ENCODE results near the gene SUPT4H1. TPM values are rescaled to one million over a fixed set of nuclear protein-coding genes. Genes with fewer than 3 reads are reported as not detected.

SUPT4H1 gene
- total and polyA plus RNA-seq, 2 experiments from 2014 or later: 82.2 to 83.7 TPM

- TF ChIP-seq, protein P1, sequence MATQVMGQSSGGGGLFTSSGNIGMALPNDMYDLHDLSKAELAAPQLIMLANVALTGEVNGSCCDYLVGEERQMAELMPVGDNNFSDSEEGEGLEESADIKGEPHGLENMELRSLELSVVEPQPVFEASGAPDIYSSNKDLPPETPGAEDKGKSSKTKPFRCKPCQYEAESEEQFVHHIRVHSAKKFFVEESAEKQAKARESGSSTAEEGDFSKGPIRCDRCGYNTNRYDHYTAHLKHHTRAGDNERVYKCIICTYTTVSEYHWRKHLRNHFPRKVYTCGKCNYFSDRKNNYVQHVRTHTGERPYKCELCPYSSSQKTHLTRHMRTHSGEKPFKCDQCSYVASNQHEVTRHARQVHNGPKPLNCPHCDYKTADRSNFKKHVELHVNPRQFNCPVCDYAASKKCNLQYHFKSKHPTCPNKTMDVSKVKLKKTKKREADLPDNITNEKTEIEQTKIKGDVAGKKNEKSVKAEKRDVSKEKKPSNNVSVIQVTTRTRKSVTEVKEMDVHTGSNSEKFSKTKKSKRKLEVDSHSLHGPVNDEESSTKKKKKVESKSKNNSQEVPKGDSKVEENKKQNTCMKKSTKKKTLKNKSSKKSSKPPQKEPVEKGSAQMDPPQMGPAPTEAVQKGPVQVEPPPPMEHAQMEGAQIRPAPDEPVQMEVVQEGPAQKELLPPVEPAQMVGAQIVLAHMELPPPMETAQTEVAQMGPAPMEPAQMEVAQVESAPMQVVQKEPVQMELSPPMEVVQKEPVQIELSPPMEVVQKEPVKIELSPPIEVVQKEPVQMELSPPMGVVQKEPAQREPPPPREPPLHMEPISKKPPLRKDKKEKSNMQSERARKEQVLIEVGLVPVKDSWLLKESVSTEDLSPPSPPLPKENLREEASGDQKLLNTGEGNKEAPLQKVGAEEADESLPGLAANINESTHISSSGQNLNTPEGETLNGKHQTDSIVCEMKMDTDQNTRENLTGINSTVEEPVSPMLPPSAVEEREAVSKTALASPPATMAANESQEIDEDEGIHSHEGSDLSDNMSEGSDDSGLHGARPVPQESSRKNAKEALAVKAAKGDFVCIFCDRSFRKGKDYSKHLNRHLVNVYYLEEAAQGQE (IDR thresholded peaks at IDR 0.05; ENCODE audit: unreplicated experiment): no peak
- TF ChIP-seq JUNB (IDR thresholded peaks at IDR 0.05; ENCODE audit: unreplicated experiment) (no peak), NANOG (IDR thresholded peaks at IDR 0.05; ENCODE audit: borderline replicate concordance) (no peak), EZH2 (IDR thresholded peaks at IDR 0.05; ENCODE audit: low read depth, unreplicated experiment) (no peak), EZH2phosphoT487 (IDR thresholded peaks at IDR 0.05; ENCODE audit: unreplicated experiment) (no peak), ZNF331 (CRISPR knock-in tag; IDR thresholded peaks at IDR 0.05; ENCODE audit: low read depth) (no peak), STAT1 (IDR thresholded peaks at IDR 0.05; ENCODE audit: unreplicated experiment) (no peak), POLR2AphosphoS5 (IDR thresholded peaks at IDR 0.05; ENCODE audit: low read depth) (no peak), CREB1 (CRISPR knock-in tag; IDR thresholded peaks at IDR 0.05; ENCODE audit: low read depth) (no peak)
- TF ChIP-seq, protein P2, sequence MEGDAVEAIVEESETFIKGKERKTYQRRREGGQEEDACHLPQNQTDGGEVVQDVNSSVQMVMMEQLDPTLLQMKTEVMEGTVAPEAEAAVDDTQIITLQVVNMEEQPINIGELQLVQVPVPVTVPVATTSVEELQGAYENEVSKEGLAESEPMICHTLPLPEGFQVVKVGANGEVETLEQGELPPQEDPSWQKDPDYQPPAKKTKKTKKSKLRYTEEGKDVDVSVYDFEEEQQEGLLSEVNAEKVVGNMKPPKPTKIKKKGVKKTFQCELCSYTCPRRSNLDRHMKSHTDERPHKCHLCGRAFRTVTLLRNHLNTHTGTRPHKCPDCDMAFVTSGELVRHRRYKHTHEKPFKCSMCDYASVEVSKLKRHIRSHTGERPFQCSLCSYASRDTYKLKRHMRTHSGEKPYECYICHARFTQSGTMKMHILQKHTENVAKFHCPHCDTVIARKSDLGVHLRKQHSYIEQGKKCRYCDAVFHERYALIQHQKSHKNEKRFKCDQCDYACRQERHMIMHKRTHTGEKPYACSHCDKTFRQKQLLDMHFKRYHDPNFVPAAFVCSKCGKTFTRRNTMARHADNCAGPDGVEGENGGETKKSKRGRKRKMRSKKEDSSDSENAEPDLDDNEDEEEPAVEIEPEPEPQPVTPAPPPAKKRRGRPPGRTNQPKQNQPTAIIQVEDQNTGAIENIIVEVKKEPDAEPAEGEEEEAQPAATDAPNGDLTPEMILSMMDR (conservative IDR thresholded peaks at IDR 0.05; ENCODE audit: low read depth in 2 of 2): no peak
- TF ChIP-seq, protein P3, sequence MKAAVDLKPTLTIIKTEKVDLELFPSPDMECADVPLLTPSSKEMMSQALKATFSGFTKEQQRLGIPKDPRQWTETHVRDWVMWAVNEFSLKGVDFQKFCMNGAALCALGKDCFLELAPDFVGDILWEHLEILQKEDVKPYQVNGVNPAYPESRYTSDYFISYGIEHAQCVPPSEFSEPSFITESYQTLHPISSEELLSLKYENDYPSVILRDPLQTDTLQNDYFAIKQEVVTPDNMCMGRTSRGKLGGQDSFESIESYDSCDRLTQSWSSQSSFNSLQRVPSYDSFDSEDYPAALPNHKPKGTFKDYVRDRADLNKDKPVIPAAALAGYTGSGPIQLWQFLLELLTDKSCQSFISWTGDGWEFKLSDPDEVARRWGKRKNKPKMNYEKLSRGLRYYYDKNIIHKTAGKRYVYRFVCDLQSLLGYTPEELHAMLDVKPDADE (IDR thresholded peaks at IDR 0.05): no peak
Measured at GRCh38 chr17:58327363-58328194, 24.4 kb downstream of the SUPT4H1 start (continued).
